B cell (primary cell): ENCODE data around the gene UNC119B. TPM values are rescaled to one million over a fixed set of nuclear protein-coding genes. Genes with fewer than 3 reads are reported as not detected.

Source experiments
- ATAC-seq: fragments of 200-7000 bp; cut with Tn5 transposase; one replicate; pipeline ENCODE4 v1.10.0; 2021; ENCODE audit warnings: low read depth, mild to moderate bottlenecking, moderate number of reproducible peaks, moderate library complexity
- CTCF ChIA-PET: fragments of 350-600 bp; sonication (Branson Sonifier 250); formaldehyde crosslinking; loops from one replicate; lab custom pipeline; 2021; ENCODE audit warnings: antibody characterized with exemption, inconsistent platforms; lab: Charles Lee
- POLR2A ChIA-PET: fragments of 350-600 bp; sonication (Branson Sonifier 250); formaldehyde crosslinking; loops from one replicate; lab custom pipeline; 2021; ENCODE audit warnings: antibody characterized with exemption; lab: Charles Lee
- DNase-seq: peaks from one replicate; pipeline ENCODE4 v3.0.0; 2013
- H2AFZ ChIP-seq: 2 replicates; pipeline ENCODE4 v1.6.1; 2012; ENCODE audit warnings: mild to moderate bottlenecking, low read depth, low read length; ENCODE audit not compliant: insufficient read depth, poor library complexity, severe bottlenecking
- H3K27ac ChIP-seq, 2 donors: 1 replicate in 1 of 2; 2 replicates in 1 of 2; pipeline ENCODE4 v1.5.1; 2012 to 2013; ENCODE audit warnings: low read length in 2 of 2, mild to moderate bottlenecking in 2 of 2, moderate library complexity in 1 of 2
- H3K27me3 ChIP-seq, 4 experiments: fragments of 200-600 bp in 1 of 4; sonication (generic) in 1 of 4; replicated peaks in 1 of 4; 1 replicate in 2 of 4; 2 replicates in 2 of 4; pipeline versions ENCODE4 v1.6.1 to v1.7.0; 2013 to 2016; ENCODE audit warnings: low read length in 3 of 4, mild to moderate bottlenecking in 2 of 4, mixed read lengths in 1 of 4, moderate library complexity in 1 of 4; ENCODE audit not compliant: insufficient read depth in 4 of 4, control insufficient read depth in 3 of 4; ENCODE audit errors: control extremely low read depth in 1 of 4
- H3K36me3 ChIP-seq, 2 experiments: replicated peaks in 1 of 2; 1 replicate in 1 of 2; 2 replicates in 1 of 2; pipeline versions ENCODE4 v1.6.1 to v1.7.1; 2013; ENCODE audit warnings: low read length in 1 of 2; ENCODE audit not compliant: insufficient read depth in 2 of 2, control insufficient read depth in 1 of 2; ENCODE audit errors: control extremely low read depth in 1 of 2, extremely low read depth in 1 of 2
- H3K4me1 ChIP-seq, 2 donors: fragments of 200-600 bp in 1 of 2; sonication (generic) in 1 of 2; 1 replicate in 1 of 2; 2 replicates in 1 of 2; pipeline versions ENCODE4 v1.5.1 to v1.6.1; 2013 to 2017; ENCODE audit warnings: low read length in 2 of 2; ENCODE audit not compliant: control insufficient read depth in 2 of 2, insufficient read depth in 2 of 2
- H3K4me2 ChIP-seq: replicated peaks from 2 replicates; pipeline ENCODE3; 2012; ENCODE audit warnings: mild to moderate bottlenecking, low read depth, low read length; ENCODE audit not compliant: poor library complexity, severe bottlenecking
- H3K4me3 ChIP-seq, 5 experiments: fragments of 200-600 bp in 1 of 5; sonication (generic) in 1 of 5; 1 replicate in 3 of 5; 2 replicates in 2 of 5; pipeline versions ENCODE4 v1.5.1 to v1.7.0; 2011 to 2016; ENCODE audit warnings: low read length in 4 of 5, mild to moderate bottlenecking in 4 of 5, low read depth in 2 of 5, control low read depth in 1 of 5, moderate library complexity in 1 of 5; ENCODE audit not compliant: insufficient read depth in 1 of 5; ENCODE audit errors: control extremely low read depth in 1 of 5, extremely low read depth in 1 of 5
- H3K79me2 ChIP-seq: fragments of 200-600 bp; sonication (generic); one replicate; pipeline ENCODE4 v1.6.0; 2016; ENCODE audit warnings: low read length; ENCODE audit not compliant: control insufficient read depth, insufficient read depth
- H3K9ac ChIP-seq: fragments of 200-600 bp; sonication (generic); 2 replicates; pipeline ENCODE4 v1.6.1; 2017; ENCODE audit warnings: mild to moderate bottlenecking, low read length, moderate library complexity
- H3K9me3 ChIP-seq, 3 donors: one replicate each; pipeline versions ENCODE4 v1.6.1 to v1.7.1; 2013; ENCODE audit warnings: low read length in 2 of 3; ENCODE audit not compliant: control insufficient read depth in 2 of 3, insufficient read depth in 1 of 3; ENCODE audit errors: control extremely low read depth in 1 of 3
- H4K20me1 ChIP-seq: 2 replicates; pipeline ENCODE4 v1.6.0; 2012; ENCODE audit warnings: mild to moderate bottlenecking, low read length; ENCODE audit not compliant: insufficient read depth, control insufficient read depth, poor library complexity, severe bottlenecking
- H3K27ac Mint-ChIP-seq: one replicate; pipeline ENCODE4 v1.8.0; 2021; ENCODE audit warnings: mixed read lengths
- H3K27me3 Mint-ChIP-seq: one replicate; pipeline ENCODE4 v1.8.0; 2021; ENCODE audit warnings: mixed read lengths
- H3K4me1 Mint-ChIP-seq: one replicate; pipeline ENCODE4 v1.8.0; 2021; ENCODE audit warnings: mixed read lengths
- H3K4me3 Mint-ChIP-seq: one replicate; pipeline ENCODE4 v1.8.0; 2021; ENCODE audit warnings: mixed read lengths
- H3K9me3 Mint-ChIP-seq: one replicate; pipeline ENCODE4 v1.8.0; 2022; ENCODE audit warnings: mixed read lengths; ENCODE audit not compliant: insufficient read depth
- CTCF ChIP-seq: fragments of 200-600 bp; IDR thresholded peaks from one replicate; pipeline ENCODE4 v1.8.0; 2022; ENCODE audit warnings: antibody characterized with exemption, mild to moderate bottlenecking
- EZH2 ChIP-seq: IDR thresholded peaks from 2 replicates; pipeline ENCODE4 v1.6.1; 2012; ENCODE audit warnings: borderline replicate concordance, low read depth, mild to moderate bottlenecking, moderate library complexity, low read length; ENCODE audit not compliant: insufficient read depth, poor library complexity, severe bottlenecking
- WGBS: methylation state at CpG from one replicate; pipeline ENCODE4 v1.1.5; 2013; ENCODE audit warnings: missing lambda C conversion rate; ENCODE audit not compliant: insufficient coverage; 5-methylcytosine and 5-hydroxymethylcytosine counted together
- intact Hi-C: fragments of 100-400 bp; cut with micrococcal nuclease; formaldehyde crosslinking; loops from one replicate; pipeline ENCODE4 v1.10.0; 2022
- polyA plus RNA-seq: library from polyadenylated mRNA; depleted of rRNA; stranded (reverse); fragments of >200 nt; gene quantifications from 2 replicates; pipeline ENCODE4 v1.2.3, GENCODE V29; 2012
- total RNA-seq, 2 donors: library from RNA; stranded (reverse); fragments of 120-200 nt in 1 of 2; gene quantifications; 1 replicate in 1 of 2; 2 replicates in 1 of 2; pipeline versions ENCODE4 v1.2.3 to v1.2.4, GENCODE V29; 2013 to 2022

UNC119B gene
- total and polyA plus RNA-seq, 2 donors (not counting 1 experiment from before 2014, with no cell fraction given), result 7.2 to 22.7 TPM

GRCh38 chr12:120690083-120690450 is 20.2 kb upstream of the UNC119B start:
- Histone ChIP-seq H3K4me2 (no peak overlapping the region), H3K9me3 (peaks cover 0 to 5% (median 2%) of the 10 kb centered on the region in 3 donors), H3K4me3 (no peak overlapping the region), H3K27me3 (no peaks in the 10 kb centered on the region), H4K20me1 (peaks cover 55% of the 10 kb centered on the region), H3K79me2 (peaks cover 70% of the 10 kb centered on the region), H3K27ac (no peak overlapping the region), H3K4me1 (peaks cover 31 to 33% of the 10 kb centered on the region in 2 donors), H3K36me3 (peaks cover 6 to 17% of the 10 kb centered on the region in 2 experiments), H2AFZ (no peak overlapping the region), H3K9ac (no peak overlapping the region)
- H3K4me3 Mint-ChIP-seq, result no peak overlapping the region
- 100% methylated on average over 1 of the region's 2 CpGs for WGBS
- peaks cover 36% of the 10 kb centered on the region for H3K4me1 Mint-ChIP-seq
- POLR2A ChIA-PET, result no interaction called here
- TF ChIP-seq CTCF, result no peak
- no peak for TF ChIP-seq EZH2
- H3K27ac Mint-ChIP-seq, result no peak overlapping the region
- H3K27me3 Mint-ChIP-seq, result no peaks in the 10 kb centered on the region
- intact Hi-C loops, result no loop called here
- CTCF ChIA-PET, result interaction anchor here (0.5 to 8.9 kb wide), 5 partner anchors 10 to 393 kb away, joined by 3 to 121 read pairs (median 4); no protein-coding TSS in a partner anchor
- ATAC-seq, result no peak
- DNase-seq, result no peak
- H3K9me3 Mint-ChIP-seq, result no peaks in the 10 kb centered on the region

- DNase-seq (no peak), ATAC-seq (no peak)
- Mint-ChIP-seq H3K27me3 (no peaks in the 10 kb centered on the region), H3K4me1 (peaks cover 31% of the 10 kb centered on the region), H3K4me3 (no peak overlapping the region), H3K27ac (no peak overlapping the region), H3K9me3 (no peaks in the 10 kb centered on the region)
- no peak overlapping the region for H3K4me3 ChIP-seq
- peaks cover 22 to 24% of the 10 kb centered on the region in 2 donors for H3K4me1 ChIP-seq
- H3K36me3 ChIP-seq, result peaks cover 6 to 25% of the 10 kb centered on the region in 2 experiments
- H3K79me2 ChIP-seq, result peaks cover 70% of the 10 kb centered on the region
- intact Hi-C loops, result no loop called here
- H4K20me1 ChIP-seq, result peaks cover 55% of the 10 kb centered on the region
- 100% methylated on average over 1 of the region's 3 CpGs for WGBS
- ChIA-PET POLR2A (no interaction called here), CTCF (interaction anchor here (0.7 to 8.9 kb wide), 5 partner anchors 11 to 281 kb away, joined by 3 to 121 read pairs (median 3); no protein-coding TSS in a partner anchor)
- no peak for TF ChIP-seq EZH2
- no peak for TF ChIP-seq CTCF
- H2AFZ ChIP-seq, result no peak overlapping the region
- H3K4me2 ChIP-seq, result no peak overlapping the region
- no peaks in the 10 kb centered on the region for H3K9me3 ChIP-seq
- H3K27ac ChIP-seq, result no peak overlapping the region
- no peak overlapping the region for H3K9ac ChIP-seq
- H3K27me3 ChIP-seq, result no peaks in the 10 kb centered on the region
Measured at GRCh38 chr12:120690978-120691377, 19.3 kb upstream of the UNC119B start.
